ENCODE data around the gene PID1. TPM values are rescaled to one million over a fixed set of nuclear protein-coding genes. Genes with fewer than 3 reads are reported as not detected.

The PID1 gene
- polyA plus RNA-seq, 3 donors: 61.8 to 117 (median 62.3) TPM

DNA sequence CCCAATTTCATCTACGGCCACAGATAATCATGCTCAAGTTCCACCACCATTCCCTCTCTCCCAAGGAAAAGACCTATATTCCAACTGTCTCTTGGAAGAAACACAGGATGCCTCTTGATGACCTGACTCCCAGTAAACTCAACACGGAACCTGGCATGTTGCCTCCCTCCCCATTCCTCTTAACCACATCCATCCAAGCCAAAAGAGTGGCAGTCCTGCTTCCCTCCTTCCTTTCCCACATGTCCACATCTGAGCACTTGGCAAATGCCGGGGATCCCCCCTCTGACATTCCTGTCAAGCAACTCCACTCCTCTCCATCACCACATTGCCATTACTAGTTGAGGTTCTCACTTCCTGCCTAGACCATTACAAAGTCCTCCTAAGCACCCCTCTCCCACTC lies 49.4 kb downstream of the PID1 start:
- H3K9me3 ChIP-seq (replicated peaks in 1 of 2; ENCODE audit: control insufficient read depth in 1 of 2, insufficient read depth in 1 of 2, low read length in 2 of 2): peaks cover 7 to 11% of the 10 kb centered on the region in 2 donors
- no peak overlapping the region for H2AFZ ChIP-seq (ENCODE audit: insufficient read depth, low read depth, low read length, poor library complexity, severe bottlenecking)
- H3K36me3 Mint-ChIP-seq: peaks cover 3 to 4% of the 10 kb centered on the region in 2 donors
- H3K9me3 Mint-ChIP-seq: peaks cover 5 to 20% (median 12%) of the 10 kb centered on the region in 7 donors
- H3K4me3 Mint-ChIP-seq: no peak overlapping the region
- peaks cover 0 to 3% (median 2%) of the 10 kb centered on the region in 3 donors for H3K27me3 Mint-ChIP-seq (ENCODE audit: low read depth in 3 of 3)
- H3K79me2 ChIP-seq (ENCODE audit: insufficient read depth, low read length): no peaks in the 10 kb centered on the region
- H4K20me1 ChIP-seq (ENCODE audit: insufficient read depth, low read length): peaks cover 99% of the 10 kb centered on the region
- WGBS (ENCODE audit: insufficient coverage): 87% methylated on average over 3 of the region's 3 CpGs
- no peaks in the 10 kb centered on the region for H3K36me3 ChIP-seq (replicated peaks in 1 of 2; ENCODE audit: control insufficient read depth in 1 of 2, insufficient read depth in 2 of 2, low read length in 2 of 2)
- no peak overlapping the region for H3K4me3 ChIP-seq (replicated peaks in 1 of 3; ENCODE audit: low read depth in 2 of 3, low read length in 3 of 3)
- no peak for DNase-seq
- no peaks in the 10 kb centered on the region for H3K4me1 Mint-ChIP-seq
- H3K4me1 ChIP-seq (ENCODE audit: control insufficient read depth in 1 of 2, insufficient read depth in 2 of 2, low read length in 2 of 2): no peaks in the 10 kb centered on the region
- no peak overlapping the region for H3K9ac ChIP-seq (ENCODE audit: insufficient read depth, low read length, poor library complexity, severe bottlenecking)
- H3K27ac ChIP-seq (ENCODE audit: low read depth in 1 of 2, low read length in 2 of 2): no peak overlapping the region
- H3K4me2 ChIP-seq (replicated peaks; ENCODE audit: extremely low read depth, low read length, poor library complexity, severe bottlenecking): no peak overlapping the region
- TF ChIP-seq CTCF (IDR thresholded peaks at IDR 0.05): no peak
- no peaks in the 10 kb centered on the region for H3K27me3 ChIP-seq (ENCODE audit: control insufficient read depth in 2 of 2, insufficient read depth in 2 of 2, low read length in 2 of 2)
- no peak overlapping the region for H3K27ac Mint-ChIP-seq
- intact Hi-C loops (cut with micrococcal nuclease): no loop called here

DNA sequence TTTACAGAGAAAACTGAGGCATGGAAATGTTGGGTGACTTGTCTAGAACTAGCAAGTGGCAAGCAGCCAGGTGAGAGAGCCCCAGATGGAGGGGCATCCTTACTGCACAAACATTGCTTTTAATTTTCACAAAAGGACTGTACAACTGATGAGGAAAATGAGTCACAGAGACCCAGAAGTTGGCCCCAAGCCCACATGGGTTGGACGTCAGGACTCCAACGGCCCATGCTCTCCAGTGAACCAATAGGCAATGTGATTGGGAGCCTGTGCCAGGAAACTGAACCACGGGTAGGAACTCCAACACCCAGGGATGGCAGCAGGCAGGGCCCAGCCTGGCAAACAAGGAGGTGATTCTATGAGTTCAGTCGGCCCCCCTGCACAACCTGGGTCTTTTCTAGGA lies 50.8 kb downstream of the PID1 start:
- H3K9me3 Mint-ChIP-seq: peaks cover 2 to 18% (median 12%) of the 10 kb centered on the region in 7 donors
- no peaks in the 10 kb centered on the region for H3K4me1 ChIP-seq (ENCODE audit: control insufficient read depth in 1 of 2, insufficient read depth in 2 of 2, low read length in 2 of 2)
- H3K4me1 Mint-ChIP-seq: no peaks in the 10 kb centered on the region
- H3K9ac ChIP-seq (ENCODE audit: insufficient read depth, low read length, poor library complexity, severe bottlenecking): no peak overlapping the region
- H3K27ac Mint-ChIP-seq: no peak overlapping the region
- no peak overlapping the region for H2AFZ ChIP-seq (ENCODE audit: insufficient read depth, low read depth, low read length, poor library complexity, severe bottlenecking)
- H3K27ac ChIP-seq (ENCODE audit: low read depth in 1 of 2, low read length in 2 of 2): no peak overlapping the region
- WGBS (ENCODE audit: insufficient coverage): 85% methylated on average over 3 of the region's 4 CpGs
- H3K4me2 ChIP-seq (replicated peaks; ENCODE audit: extremely low read depth, low read length, poor library complexity, severe bottlenecking): no peak overlapping the region
- no peaks in the 10 kb centered on the region for H3K36me3 ChIP-seq (replicated peaks in 1 of 2; ENCODE audit: control insufficient read depth in 1 of 2, insufficient read depth in 2 of 2, low read length in 2 of 2)
- intact Hi-C loops (cut with micrococcal nuclease): no loop called here
- no peaks in the 10 kb centered on the region for H3K79me2 ChIP-seq (ENCODE audit: insufficient read depth, low read length)
- no peak overlapping the region for H3K4me3 Mint-ChIP-seq
- peaks cover 99% of the 10 kb centered on the region for H4K20me1 ChIP-seq (ENCODE audit: insufficient read depth, low read length)
- H3K9me3 ChIP-seq (replicated peaks in 1 of 2; ENCODE audit: control insufficient read depth in 1 of 2, insufficient read depth in 1 of 2, low read length in 2 of 2): peaks cover 7 to 11% of the 10 kb centered on the region in 2 donors
- peaks cover 0 to 4% of the 10 kb centered on the region in 2 donors for H3K36me3 Mint-ChIP-seq
- H3K4me3 ChIP-seq (replicated peaks in 1 of 3; ENCODE audit: low read depth in 2 of 3, low read length in 3 of 3): no peak overlapping the region
- no peak for TF ChIP-seq CTCF (IDR thresholded peaks at IDR 0.05)
- no peak for DNase-seq
- H3K27me3 Mint-ChIP-seq (ENCODE audit: low read depth in 3 of 3): peaks cover 2 to 3% (median 2%) of the 10 kb centered on the region in 3 donors
- H3K27me3 ChIP-seq (ENCODE audit: control insufficient read depth in 2 of 2, insufficient read depth in 2 of 2, low read length in 2 of 2): no peaks in the 10 kb centered on the region
